SW 1271 (cell line): Measurements from ENCODE around the gene ADRB2.

Source experiments
- DNase-seq, 2 experiments: peaks; one replicate each; lab custom pipeline; 2025; lab: John Stamatoyannopoulos, UW

The ADRB2 gene

GRCh38 chr5:148831590-148832565 lies 5.5 kb downstream of the ADRB2 start:
- DNase-seq = no peak

GRCh38 chr5:148833122-148833521 lies 6.7 kb downstream of the ADRB2 start:
- no peak for DNase-seq

- no peak for DNase-seq
Observed at GRCh38 chr5:148833925-148834324, 7.5 kb downstream of the ADRB2 start.

GRCh38 chr5:148834689-148835088 lies 8.3 kb downstream of the ADRB2 start:
- no peak for DNase-seq

- no peak for DNase-seq
Observed at GRCh38 chr5:148836272-148837250, 10.2 kb downstream of the ADRB2 start.

- no peak for DNase-seq
Observed at GRCh38 chr5:148837383-148837782, 11.0 kb downstream of the ADRB2 start.

GRCh38 chr5:148838357-148838756 lies 11.9 kb downstream of the ADRB2 start:
- no peak for DNase-seq

- DNase-seq = no peak
Observed at GRCh38 chr5:148839960-148840359, 13.5 kb downstream of the ADRB2 start.

- no peak for DNase-seq
Observed at GRCh38 chr5:148840531-148840930, 14.1 kb downstream of the ADRB2 start.

GRCh38 chr5:148841519-148841918 lies 15.1 kb downstream of the ADRB2 start:
- DNase-seq = no peak

GRCh38 chr5:148842161-148842560 lies 15.8 kb downstream of the ADRB2 start:
- no peak for DNase-seq

- no peak for DNase-seq
Observed at GRCh38 chr5:148843510-148844318, 17.3 kb downstream of the ADRB2 start.

- DNase-seq = no peak
Observed at GRCh38 chr5:148844433-148845280, 18.2 kb downstream of the ADRB2 start.

- no peak for DNase-seq
Observed at GRCh38 chr5:148846930-148847329, 20.5 kb downstream of the ADRB2 start.

GRCh38 chr5:148847456-148847855 lies 21.0 kb downstream of the ADRB2 start:
- DNase-seq = no peak

- no peak for DNase-seq
Observed at GRCh38 chr5:148848393-148849031, 22.1 kb downstream of the ADRB2 start.

GRCh38 chr5:148849461-148849860 lies 23.1 kb downstream of the ADRB2 start:
- DNase-seq = no peak

- no peak for DNase-seq
Observed at GRCh38 chr5:148850836-148851235, 24.4 kb downstream of the ADRB2 start.

- DNase-seq = no peak
Observed at GRCh38 chr5:148853868-148854267, 27.5 kb downstream of the ADRB2 start.
